A549 (cell line): ENCODE results near the gene EYA2. TPM values are rescaled to one million over a fixed set of nuclear protein-coding genes. Genes with fewer than 3 reads are reported as not detected.

Source experiments
- ATAC-seq, 2 experiments: fragments of 200-7000 bp in 1 of 2; fragments of >200 bp in 1 of 2; cut with Nextera tagmentation in 1 of 2; cut with Tn5 transposase in 1 of 2; 3 replicates each; pipeline versions ENCODE4 v1.8.0 to v1.9.1; 2018 to 2020; ENCODE audit warnings: mild to moderate bottlenecking in 1 of 2, moderate library complexity in 1 of 2
- CTCF ChIA-PET: fragments of 300-600 bp; sonication (Branson Sonifier 250); formaldehyde crosslinking; extraction: SDS; loops from one replicate; lab custom pipeline; 2021; ENCODE audit warnings: antibody characterized with exemption, inconsistent platforms; lab: Yijun Ruan, JAX
- POLR2A ChIA-PET: fragments of 350-600 bp; formaldehyde crosslinking; extraction: SDS; loops from one replicate; lab custom pipeline; 2021; ENCODE audit warnings: antibody characterized with exemption, inconsistent platforms; lab: Yijun Ruan, JAX
- DNase-seq, 2 experiments: peaks; one replicate each; pipeline versions ENCODE4 v3.0.0 to v3.0.0-alpha.2; 2011 to 2016; ENCODE audit warnings: low read depth in 1 of 2, low spot score in 1 of 2
- FAIRE-seq: peaks from 2 replicates; lab custom pipeline; 2011; peaks lifted over from hg19 to GRCh38; lab: Jason Lieb, UNC
- H3K27ac ChIP-seq, 2 experiments: fragments of >200 bp; sonication (Bioruptor Twin); formaldehyde crosslinking; 3 replicates each; pipeline ENCODE4 v1.5.1; 2016 to 2017
- H3K4me1 ChIP-seq: fragments of >200 bp; sonication (Bioruptor Twin); formaldehyde crosslinking; 3 replicates; pipeline ENCODE4 v1.6.1; 2016
- H3K4me2 ChIP-seq: fragments of >200 bp; sonication (Bioruptor Twin); formaldehyde crosslinking; 3 replicates; pipeline ENCODE4 v1.6.1; 2016
- H3K4me3 ChIP-seq: fragments of >200 bp; sonication (Bioruptor Twin); formaldehyde crosslinking; 3 replicates; pipeline ENCODE4 v1.5.1; 2016
- H3K9me3 ChIP-seq: fragments of >200 bp; sonication (Bioruptor Twin); formaldehyde crosslinking; 3 replicates; pipeline ENCODE4 v1.6.1; 2016
- ATOH8 ChIP-seq: fragments of 250-450 bp; sonication (Bioruptor Pico); IDR thresholded peaks from 2 replicates; pipeline ENCODE4 v1.5.0; 2020; ENCODE audit warnings: low read depth, mild to moderate bottlenecking, moderate library complexity
- BCL3 ChIP-seq: fragments of >200 bp; sonication (Bioruptor Twin); formaldehyde crosslinking; IDR thresholded peaks from 3 replicates; pipeline ENCODE4 v1.6.1; 2016
- BHLHE40 ChIP-seq: IDR thresholded peaks from 2 replicates; pipeline ENCODE4 v1.6.1; 2012; ENCODE audit warnings: low read depth, low read length, inconsistent platforms
- CBX8 ChIP-seq: fragments of 200-600 bp; sonication (generic); IDR thresholded peaks from 2 replicates; pipeline ENCODE4 v1.6.1; 2016
- CEBPB ChIP-seq, 2 experiments: fragments of >200 bp in 1 of 2; sonication (Bioruptor Twin) in 1 of 2; formaldehyde crosslinking in 1 of 2; IDR thresholded peaks; 2 replicates each; pipeline ENCODE4 v1.6.1; 2012 to 2016
- CTCF ChIP-seq: fragments of >200 bp; sonication (Bioruptor Twin); formaldehyde crosslinking; IDR thresholded peaks from 3 replicates; pipeline ENCODE4 v1.5.1; 2016
- EHF ChIP-seq: fragments of 250-450 bp; sonication (Bioruptor Pico); IDR thresholded peaks from 2 replicates; pipeline ENCODE4 v1.5.0; 2020; ENCODE audit warnings: mild to moderate bottlenecking
- EHMT2 ChIP-seq: fragments of 200-600 bp; sonication (generic); IDR thresholded peaks from 2 replicates; pipeline ENCODE4 v1.6.1; 2016; ENCODE audit warnings: antibody characterized with exemption, low read depth, mild to moderate bottlenecking, moderate library complexity
- ELK1 ChIP-seq: fragments of 150-350 bp; IDR thresholded peaks from 2 replicates; pipeline ENCODE4 v1.6.1; 2014; ENCODE audit warnings: low read depth, mild to moderate bottlenecking, low read length
- HEYL ChIP-seq: fragments of 250-450 bp; sonication (Bioruptor Pico); IDR thresholded peaks from 2 replicates; pipeline ENCODE4 v1.8.0; 2021; ENCODE audit warnings: mild to moderate bottlenecking, moderate library complexity
- HOXA7 ChIP-seq: fragments of 250-450 bp; sonication (Bioruptor Pico); IDR thresholded peaks from 2 replicates; pipeline ENCODE4 v1.5.0; 2020; ENCODE audit warnings: mild to moderate bottlenecking, moderate library complexity
- KDM1A ChIP-seq: fragments of 200-600 bp; sonication (generic); IDR thresholded peaks from 2 replicates; pipeline ENCODE4 v1.6.1; 2016; ENCODE audit warnings: low read depth, mild to moderate bottlenecking
- MAX ChIP-seq: IDR thresholded peaks from 2 replicates; pipeline ENCODE4 v1.6.1; 2012
- MAZ ChIP-seq: fragments of 150-350 bp; IDR thresholded peaks from 2 replicates; pipeline ENCODE4 v1.6.1; 2014; ENCODE audit warnings: antibody characterized with exemption, low read depth, low read length, borderline replicate concordance
- NR3C1 ChIP-seq: fragments of >200 bp; sonication (Bioruptor Twin); formaldehyde crosslinking; IDR thresholded peaks from 3 replicates; pipeline ENCODE4 v1.6.1; 2017
- SREBF2 ChIP-seq: fragments of 450-650 bp; IDR thresholded peaks from 2 replicates; pipeline ENCODE4 v1.6.1; 2014; ENCODE audit warnings: mild to moderate bottlenecking, moderate library complexity
- USF2 ChIP-seq: fragments of 450-650 bp; IDR thresholded peaks from 2 replicates; pipeline ENCODE4 v1.6.1; 2014; ENCODE audit warnings: antibody characterized with exemption
- ZFP36 ChIP-seq: fragments of 450-650 bp; IDR thresholded peaks from 2 replicates; pipeline ENCODE4 v1.6.1; 2014; ENCODE audit warnings: borderline replicate concordance; ENCODE audit not compliant: partially characterized antibody
- ZSCAN20 ChIP-seq: fragments of 250-450 bp; sonication (Bioruptor Pico); IDR thresholded peaks from 2 replicates; pipeline ENCODE4 v1.8.0; 2022; ENCODE audit warnings: mild to moderate bottlenecking, moderate library complexity
- WGBS: methylation state at CpG from one replicate; pipeline ENCODE4 v1.1.6; 2017; ENCODE audit errors: missing lambda C conversion rate; 5-methylcytosine and 5-hydroxymethylcytosine counted together
- polyA plus RNA-seq, 4 experiments: library from polyadenylated mRNA; depleted of rRNA in 3 of 4; stranded (reverse); fragments of >200 nt; fragmentation: RNase III in 1 of 4; extraction: RNeasy Plus Mini Kit Qiagen cat#74134 plus additional on column Dnase treatment in 1 of 4; gene quantifications; 2 replicates in 3 of 4; 3 replicates in 1 of 4; pipeline ENCODE4 v1.2.3, GENCODE V29; 2011 to 2017

Gene EYA2
- polyA plus RNA-seq, 2 of the 4 experiments (the other 2 are of a cell fraction) = 4.5 to 4.6 TPM

- ChIA-PET POLR2A (interaction anchor here (0.6 to 1.6 kb wide), 2 partner anchors 79 to 115 kb away, joined by 4 to 6 read pairs; no protein-coding TSS in a partner anchor), CTCF (interaction anchor here (0.8 to 1.2 kb wide), 2 partner anchors 12 to 213 kb away, joined by 3 read pairs; no protein-coding TSS in a partner anchor)
- peak overlapping the region; percentile 78 to 93 for H3K27ac ChIP-seq
- peaks cover 10% of the 10 kb centered on the region; the same call in 2 of the 3 replicates for H3K9me3 ChIP-seq
- peak; percentile 33 to 39 for DNase-seq
- peak; percentile 54 to 64; a peak in 5 of 6 replicates for ATAC-seq
- H3K4me2 ChIP-seq = peak overlapping the region; percentile 72
- WGBS = 35% methylated on average over 7 of the region's 11 CpGs
- peak; percentile 18; the same call in 1 of the 2 replicates for TF ChIP-seq MAX
- no peak for TF ChIP-seq BHLHE40
- TF ChIP-seq USF2 = no peak
- no peak for TF ChIP-seq HEYL (CRISPR knock-in tag)
- TF ChIP-seq SREBF2 = no peak
- peak; percentile 13 for TF ChIP-seq ZFP36
- H3K4me3 ChIP-seq = peak overlapping the region; percentile 58
- H3K4me1 ChIP-seq = peaks cover 7% of the 10 kb centered on the region
- no peak for FAIRE-seq
Observed at GRCh38 chr20:46893877-46894578, 615 bp upstream of the EYA2 start.

GRCh38 chr20:46894971-46895905 lies 595 bp downstream of the EYA2 start:
- DNase-seq (no peak), ATAC-seq (peak in 1 of 2 experiments; percentile 44; a peak in 4 of 6 replicates), FAIRE-seq (no peak)
- Histone ChIP-seq H3K27ac (peak overlapping the region; percentile 78 to 93), H3K4me3 (peak overlapping the region; percentile 58), H3K4me1 (peaks cover 7% of the 10 kb centered on the region), H3K9me3 (peaks cover 9% of the 10 kb centered on the region; the same call in 2 of the 3 replicates), H3K4me2 (peak overlapping the region; percentile 72)
- CTCF ChIA-PET = interaction anchor here (0.9 kb wide), 1 partner anchor 256 kb away, joined by 3 read pairs; no protein-coding TSS in a partner anchor
- WGBS = 84% methylated on average over 48 of the region's 65 CpGs
- TF ChIP-seq CBX8 (no peak), CTCF (no peak), KDM1A (no peak), USF2 (no peak), EHMT2 (no peak)
- POLR2A ChIA-PET = interaction anchor here (1.6 kb wide), 1 partner anchor 80 kb away, joined by 6 read pairs; no protein-coding TSS in a partner anchor

- ATAC-seq (no peak), FAIRE-seq (no peak), DNase-seq (no peak)
- no peak for TF ChIP-seq USF2
- TF ChIP-seq BHLHE40 = no peak
- TF ChIP-seq ZFP36 = no peak
- no peak for TF ChIP-seq SREBF2
- no peak for TF ChIP-seq NR3C1
- TF ChIP-seq EHF (CRISPR knock-in tag) = no peak
- no peak for TF ChIP-seq ELK1
- TF ChIP-seq ATOH8 = no peak
- TF ChIP-seq MAX = no peak
- TF ChIP-seq ZSCAN20 = no peak
- no peak for TF ChIP-seq BCL3
- TF ChIP-seq CEBPB (IDR thresholded peaks at IDR 0.05) = no peak
- no peak for TF ChIP-seq HOXA7 (CRISPR knock-in tag)
- TF ChIP-seq MAZ = no peak
- 0 out of 3 replicates have a peak overlapping the region, but pooled peaks have one; percentile 72 for H3K4me2 ChIP-seq
- 89% methylated on average over 12 of the region's 12 CpGs for WGBS
- no peak overlapping the region for H3K27ac ChIP-seq
- peaks cover 7% of the 10 kb centered on the region for H3K4me1 ChIP-seq
- CTCF ChIA-PET = no interaction called here
- POLR2A ChIA-PET = no interaction called here
- peaks cover 3% of the 10 kb centered on the region; the same call in 2 of the 3 replicates for H3K9me3 ChIP-seq
- no peak overlapping the region for H3K4me3 ChIP-seq
Observed at GRCh38 chr20:46895906-46896242, 1.2 kb downstream of the EYA2 start.
